Tibial nerve (tissue), 3 donors: ENCODE measurements around the gene FAM222B.
"Not testable (repeated sequence)": the region's sequence is repeated elsewhere in the genome, so short reads cannot be mapped to it uniquely, and the experiment has no call there.

ENCODE experiments used
- CTCF ChIP-seq, 5 experiments: fragments of 200-600 bp in 3 of 5; fragments of 450-650 bp in 2 of 5; sonication (generic) in 3 of 5; IDR thresholded peaks; one replicate each; pipeline ENCODE4 v1.5.1; 2016 to 2019; ENCODE audit warnings: antibody characterized with exemption in 5 of 5, mild to moderate bottlenecking in 3 of 5, moderate library complexity in 2 of 5
- POLR2A ChIP-seq, 2 donors: fragments of 450-650 bp; IDR thresholded peaks; one replicate each; pipeline ENCODE4 v1.6.1; 2017; ENCODE audit warnings: antibody characterized with exemption in 2 of 2, mild to moderate bottlenecking in 2 of 2, moderate library complexity in 2 of 2

- TF ChIP-seq CTCF, POLR2A (IDR thresholded peaks at IDR 0.05): not testable (repeated sequence)
Observed at GRCh38 chr17:28794846-28795441, 47.6 kb downstream of the FAM222B start.
